Thymus (tissue), 11 donors: ENCODE results near the gene ST7. TPM values are rescaled to one million over a fixed set of nuclear protein-coding genes. Genes with fewer than 3 reads are reported as not detected.

Source experiments
- DNase-seq, 9 donors: peaks; one replicate each; pipeline ENCODE4 v3.0.0-alpha.2; 2013; ENCODE audit warnings: low spot score in 9 of 9, low read depth in 6 of 9, missing footprints in 1 of 9
- H3K27ac ChIP-seq, 2 donors: one replicate each; pipeline ENCODE4 v1.5.1; 2013; ENCODE audit warnings: control low read depth in 1 of 2, low read depth in 1 of 2, low read length in 1 of 2, mild to moderate bottlenecking in 1 of 2, moderate library complexity in 1 of 2
- H3K27me3 ChIP-seq, 2 donors: one replicate each; pipeline ENCODE4 v1.5.1; 2013; ENCODE audit warnings: low read length in 1 of 2; ENCODE audit not compliant: control insufficient read depth in 2 of 2, insufficient read depth in 1 of 2
- H3K36me3 ChIP-seq, 2 donors: one replicate each; pipeline ENCODE4 v1.5.1; 2013; ENCODE audit warnings: low read length in 1 of 2, mild to moderate bottlenecking in 1 of 2, moderate library complexity in 1 of 2; ENCODE audit not compliant: control insufficient read depth in 2 of 2, insufficient read depth in 2 of 2
- H3K4me1 ChIP-seq, 2 donors: one replicate each; pipeline ENCODE4 v1.5.1; 2013; ENCODE audit warnings: low read length in 2 of 2; ENCODE audit not compliant: control insufficient read depth in 2 of 2, insufficient read depth in 2 of 2
- H3K4me3 ChIP-seq, 2 donors: one replicate each; pipeline ENCODE4 v1.5.1; 2013; ENCODE audit warnings: low read length in 2 of 2, control low read depth in 1 of 2, mild to moderate bottlenecking in 1 of 2
- H3K9me3 ChIP-seq, 2 donors: one replicate each; pipeline ENCODE4 v1.5.1; 2013; ENCODE audit warnings: low read length in 1 of 2, mild to moderate bottlenecking in 1 of 2; ENCODE audit not compliant: control insufficient read depth in 2 of 2, insufficient read depth in 1 of 2
- WGBS: extraction: QIAGEN DNeasy Blood & Tissue Kit; methylation state at CpG from one replicate; pipeline ENCODE4 v1.1.7; 2013; 5-methylcytosine and 5-hydroxymethylcytosine counted together
- polyA plus RNA-seq: library from polyadenylated mRNA; stranded (reverse); fragments of 200-250 nt; gene quantifications from one replicate; pipeline ENCODE4 v1.2.3, GENCODE V29; 2013
- total RNA-seq: library from RNA; stranded (reverse); fragments of 120-200 nt; gene quantifications from one replicate; pipeline ENCODE4 v1.2.4, GENCODE V29; 2013
- donor health status: healthy.

The ST7 gene
- total and polyA plus RNA-seq, 2 donors = 9.3 to 11.5 TPM

DNA sequence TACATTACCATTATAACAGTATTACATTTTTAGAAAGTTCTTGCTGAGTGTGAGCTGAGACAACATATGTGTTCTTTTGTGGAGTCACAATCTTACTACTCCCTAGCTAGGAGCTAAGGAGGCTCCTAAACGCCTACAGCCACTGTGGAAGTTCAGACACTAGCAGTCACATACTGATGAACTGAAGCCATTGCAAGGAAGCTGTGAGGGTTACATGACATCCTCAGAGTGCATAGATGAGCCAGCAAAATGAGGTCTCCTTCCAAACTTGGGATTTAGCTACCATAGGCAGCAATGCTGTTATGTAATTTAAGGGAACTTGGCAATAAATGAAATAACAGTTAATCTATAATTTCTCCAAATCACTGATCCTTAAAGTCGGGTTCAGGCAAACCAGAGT is 10.8 kb upstream of the ST7 start:
- no peak for DNase-seq
- WGBS = 96% methylated on average over 2 of the region's 2 CpGs
- H3K36me3 ChIP-seq = no peaks in the 10 kb centered on the region
- no peaks in the 10 kb centered on the region for H3K9me3 ChIP-seq
- H3K27ac ChIP-seq = no peak overlapping the region
- H3K27me3 ChIP-seq = no peaks in the 10 kb centered on the region
- no peak overlapping the region for H3K4me3 ChIP-seq
- H3K4me1 ChIP-seq = no peaks in the 10 kb centered on the region

DNA sequence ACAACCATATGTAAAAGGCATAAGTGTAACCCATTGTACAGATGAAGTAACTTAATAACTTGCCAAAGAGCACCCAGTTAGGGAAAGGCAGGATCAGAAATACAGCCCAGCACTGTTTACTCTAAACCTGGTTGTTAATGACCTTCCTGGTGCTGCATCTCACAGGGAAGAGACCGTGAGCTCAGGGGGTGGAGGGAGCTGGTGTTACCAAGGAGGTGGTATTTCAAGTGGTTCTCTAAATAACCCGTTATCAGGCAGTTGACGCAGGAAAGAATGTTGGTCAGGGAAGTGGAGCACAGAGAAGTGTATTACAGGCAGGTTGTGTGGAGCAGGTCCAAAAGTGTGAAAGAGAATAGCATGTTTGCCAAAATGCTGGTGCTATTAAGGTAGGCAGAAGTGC is 4.4 kb upstream of the ST7 start:
- WGBS = 87% methylated on average over 3 of the region's 3 CpGs
- H3K27ac ChIP-seq = no peak overlapping the region
- H3K4me1 ChIP-seq = peaks cover 0 to 4% of the 10 kb centered on the region in 2 donors
- H3K27me3 ChIP-seq = peaks cover 0 to 6% of the 10 kb centered on the region in 2 donors
- H3K36me3 ChIP-seq = no peaks in the 10 kb centered on the region
- peaks cover 0 to 1% of the 10 kb centered on the region in 2 donors for H3K9me3 ChIP-seq
- no peak for DNase-seq
- no peak overlapping the region for H3K4me3 ChIP-seq

DNA sequence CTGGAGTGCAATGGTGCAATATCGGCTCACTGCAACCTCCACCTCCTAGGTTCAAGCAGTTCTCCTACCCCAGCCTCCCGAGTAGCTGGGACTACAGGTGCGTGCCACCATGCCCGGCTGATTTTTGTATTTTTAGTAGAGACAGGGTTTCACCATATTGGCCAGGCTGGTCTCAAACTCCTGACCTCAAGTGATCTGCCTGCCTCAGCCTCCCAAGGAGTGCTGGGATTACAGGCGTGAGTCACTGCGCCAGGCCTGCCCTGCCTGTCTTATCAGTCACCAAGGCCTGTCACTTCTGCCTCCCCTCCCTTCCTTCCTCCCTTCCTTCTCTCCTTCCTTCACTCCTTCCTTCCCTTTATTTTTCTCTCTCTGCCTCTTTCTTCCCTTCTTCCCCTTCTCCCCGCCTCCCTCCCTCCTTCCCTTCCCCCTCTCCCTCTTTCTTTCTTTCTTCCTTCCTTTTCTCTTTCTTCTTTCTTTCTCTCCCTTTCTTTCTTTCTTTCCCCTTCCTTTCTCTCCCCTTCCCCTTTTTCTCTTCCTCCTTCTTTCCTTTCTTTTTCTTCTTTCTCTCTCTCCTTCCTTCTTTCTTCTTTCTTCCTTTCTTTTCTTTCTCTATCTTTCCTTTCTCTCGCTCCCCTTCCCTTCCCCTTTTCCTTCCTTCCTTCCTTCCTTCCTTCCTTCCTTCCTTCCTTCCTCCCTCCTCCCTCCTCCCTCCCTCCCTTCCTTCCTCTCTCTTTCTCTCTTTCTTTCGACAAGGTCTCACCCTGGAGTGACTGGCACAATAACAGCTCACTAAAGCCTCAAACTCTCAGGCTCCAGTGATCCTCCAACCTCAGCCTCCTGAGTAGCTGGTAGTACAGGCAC is 3.1 kb upstream of the ST7 start:
- H3K27ac ChIP-seq = no peak overlapping the region
- peaks cover 0 to 4% of the 10 kb centered on the region in 2 donors for H3K4me1 ChIP-seq
- peaks cover 0 to 1% of the 10 kb centered on the region in 2 donors for H3K9me3 ChIP-seq
- H3K4me3 ChIP-seq = no peak overlapping the region
- WGBS = 95% methylated on average over 9 of the region's 9 CpGs
- H3K27me3 ChIP-seq = peaks cover 0 to 12% of the 10 kb centered on the region in 2 donors
- no peaks in the 10 kb centered on the region for H3K36me3 ChIP-seq
- DNase-seq = no peak

GRCh38 chr7:116950889-116951351 is 2.4 kb upstream of the ST7 start:
- Histone ChIP-seq H3K36me3 (no peaks in the 10 kb centered on the region), H3K27ac (no peak overlapping the region), H3K4me3 (no peak overlapping the region), H3K4me1 (peaks cover 0 to 4% of the 10 kb centered on the region in 2 donors), H3K9me3 (peaks cover 0 to 1% of the 10 kb centered on the region in 2 donors), H3K27me3 (peaks cover 0 to 12% of the 10 kb centered on the region in 2 donors)
- WGBS = 91% methylated on average over 5 of the region's 5 CpGs
- DNase-seq = no peak

DNA sequence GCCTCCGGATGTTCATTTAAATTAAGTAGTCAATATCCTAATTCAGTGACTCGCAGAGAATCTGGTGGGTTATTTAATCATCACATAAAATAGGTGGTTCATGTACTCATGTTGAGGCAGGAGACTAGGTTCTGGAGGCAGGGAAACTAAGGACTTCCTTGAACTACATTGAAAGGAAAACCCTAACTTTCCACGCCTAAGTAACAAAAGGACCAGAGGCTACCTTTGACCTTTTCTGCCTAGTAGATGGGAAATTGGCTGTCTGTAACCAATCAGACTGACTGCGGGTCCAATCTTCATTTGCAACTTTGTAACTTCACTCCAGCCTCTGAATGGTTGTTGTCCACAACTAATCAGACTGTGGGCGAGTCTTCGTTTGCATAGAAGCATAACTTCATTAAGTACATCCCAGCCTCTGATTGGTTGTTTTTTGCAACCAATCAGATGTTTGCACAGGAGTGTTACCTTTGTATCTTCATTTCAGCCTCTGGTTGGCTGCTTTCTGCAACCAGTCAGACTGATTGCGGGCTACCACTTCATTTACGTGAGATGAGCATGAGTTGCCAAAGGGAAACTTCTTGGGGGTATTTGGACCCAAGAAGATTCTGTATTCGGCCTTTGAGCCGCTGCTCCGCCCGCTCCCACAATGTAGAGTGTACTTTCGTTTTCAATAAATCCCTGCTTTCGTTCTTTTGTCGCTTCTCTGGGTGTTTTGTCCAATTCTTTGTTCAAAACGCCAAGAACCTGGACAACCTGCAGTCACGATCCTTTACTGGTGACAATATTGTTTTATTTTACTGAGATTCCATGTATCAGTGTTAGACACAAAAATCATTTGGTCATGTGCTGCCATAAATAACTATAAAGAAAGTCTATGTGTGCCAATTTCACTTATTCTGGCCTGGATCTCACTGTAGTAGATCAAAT is 1.7 kb upstream of the ST7 start:
- H3K4me1 ChIP-seq = peaks cover 0 to 9% of the 10 kb centered on the region in 2 donors
- H3K4me3 ChIP-seq = no peak overlapping the region
- no peaks in the 10 kb centered on the region for H3K36me3 ChIP-seq
- WGBS = 99% methylated on average over 17 of the region's 17 CpGs
- peaks cover 0 to 12% of the 10 kb centered on the region in 2 donors for H3K27me3 ChIP-seq
- DNase-seq = no peak
- no peak overlapping the region for H3K27ac ChIP-seq
- H3K9me3 ChIP-seq = peaks cover 0 to 1% of the 10 kb centered on the region in 2 donors

DNA sequence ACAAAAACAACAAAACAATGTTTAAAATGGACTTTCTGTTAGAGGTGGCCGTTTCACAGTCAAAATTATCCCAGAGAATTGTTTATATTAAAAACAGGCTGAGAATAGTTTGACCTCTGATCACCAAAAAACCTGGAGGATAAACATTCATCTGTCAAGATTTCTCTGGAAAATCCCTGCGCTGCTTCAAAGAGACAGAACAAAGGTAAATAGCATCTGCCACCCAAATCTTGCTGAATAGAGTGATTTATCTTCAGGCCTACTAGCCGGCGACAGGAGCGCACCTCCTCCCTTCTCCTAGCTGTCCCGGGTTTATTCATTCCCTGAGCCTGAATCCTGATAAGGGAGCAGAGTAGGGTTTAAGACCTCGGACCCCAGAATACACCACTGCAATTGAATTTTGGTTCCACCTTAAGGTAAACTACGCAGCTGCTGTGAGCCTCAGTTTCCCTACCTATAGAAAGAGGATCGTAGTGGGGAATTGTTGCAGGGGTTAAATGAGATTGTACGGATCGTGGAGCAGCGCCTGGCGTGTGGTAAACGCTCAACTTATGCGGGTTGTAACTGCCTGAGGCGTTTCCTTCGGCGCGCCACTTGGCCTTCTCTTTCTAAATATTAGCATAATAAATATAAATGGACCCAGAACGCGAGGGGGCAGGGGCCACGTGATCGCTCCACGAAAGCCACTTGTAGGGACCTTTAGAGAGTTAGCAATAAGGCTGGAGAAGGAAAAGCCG is 498 bp upstream of the ST7 start:
- 18% methylated on average over 25 of the region's 25 CpGs for WGBS
- H3K27ac ChIP-seq = peak overlapping the region; percentile 71 to 91
- H3K36me3 ChIP-seq = no peaks in the 10 kb centered on the region
- H3K27me3 ChIP-seq = peaks cover 0 to 12% of the 10 kb centered on the region in 2 donors
- peak in 3 of 9 donors; percentile 23 to 27 (median 23) for DNase-seq
- H3K4me1 ChIP-seq = peaks cover 0 to 9% of the 10 kb centered on the region in 2 donors
- H3K9me3 ChIP-seq = peaks cover 0 to 1% of the 10 kb centered on the region in 2 donors
- peak overlapping the region; percentile 68 to 82 for H3K4me3 ChIP-seq

DNA sequence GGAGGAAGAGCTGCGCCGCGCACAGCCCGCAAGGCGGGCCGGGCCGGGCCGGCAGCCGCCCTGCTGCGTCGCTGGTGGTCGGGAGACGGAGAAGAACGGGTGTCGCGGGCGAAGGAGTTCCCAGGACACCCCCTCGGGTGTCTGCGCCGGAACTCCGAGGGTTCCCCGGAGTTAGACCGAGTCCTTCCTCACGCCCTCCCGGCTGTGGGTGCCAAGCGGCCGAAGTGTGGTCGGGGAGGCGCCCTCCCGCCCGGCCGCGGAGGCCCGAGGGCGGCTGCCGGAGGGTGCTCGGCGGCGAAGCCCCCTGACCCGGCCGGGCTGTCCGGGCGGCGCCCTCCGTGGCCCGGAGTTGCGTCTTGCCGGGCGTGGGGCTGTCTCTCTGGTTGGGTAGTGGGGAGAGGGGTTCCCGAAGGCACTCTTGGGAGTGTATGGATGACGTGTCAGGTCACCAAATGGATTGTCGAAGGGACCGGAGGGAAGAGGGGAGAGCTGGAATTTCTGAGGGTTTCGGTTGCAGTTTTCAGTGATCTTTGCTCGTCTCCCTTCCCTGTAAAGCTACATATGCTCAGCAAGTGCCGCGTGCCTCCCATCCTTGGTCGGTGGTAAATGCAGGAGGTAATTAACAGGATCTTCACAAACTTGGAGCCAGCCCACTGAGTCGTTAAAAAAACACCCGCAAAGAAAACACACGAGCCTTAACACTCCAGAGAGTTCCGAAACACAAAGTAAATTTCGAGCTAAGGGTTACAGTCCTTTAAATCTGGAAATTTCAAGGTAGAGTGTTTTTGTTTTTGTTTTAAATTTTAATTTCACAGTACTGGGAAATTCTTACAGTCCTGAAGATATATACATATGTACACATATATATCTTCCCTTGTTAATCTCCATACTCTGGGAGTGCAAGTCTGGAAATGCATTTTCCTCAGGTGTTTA is 871 bp downstream of the ST7 start:
- WGBS = 2% methylated on average over 63 of the region's 63 CpGs
- peak overlapping the region; percentile 51 to 82 for H3K4me3 ChIP-seq
- DNase-seq = peak in 6 of 9 donors; percentile 7 to 53 (median 32)
- H3K27me3 ChIP-seq = peaks cover 0 to 12% of the 10 kb centered on the region in 2 donors
- peak overlapping the region; percentile 82 to 91 for H3K27ac ChIP-seq
- peaks cover 0 to 1% of the 10 kb centered on the region in 2 donors for H3K9me3 ChIP-seq
- peaks cover 0 to 9% of the 10 kb centered on the region in 2 donors for H3K4me1 ChIP-seq
- H3K36me3 ChIP-seq = no peaks in the 10 kb centered on the region

DNA sequence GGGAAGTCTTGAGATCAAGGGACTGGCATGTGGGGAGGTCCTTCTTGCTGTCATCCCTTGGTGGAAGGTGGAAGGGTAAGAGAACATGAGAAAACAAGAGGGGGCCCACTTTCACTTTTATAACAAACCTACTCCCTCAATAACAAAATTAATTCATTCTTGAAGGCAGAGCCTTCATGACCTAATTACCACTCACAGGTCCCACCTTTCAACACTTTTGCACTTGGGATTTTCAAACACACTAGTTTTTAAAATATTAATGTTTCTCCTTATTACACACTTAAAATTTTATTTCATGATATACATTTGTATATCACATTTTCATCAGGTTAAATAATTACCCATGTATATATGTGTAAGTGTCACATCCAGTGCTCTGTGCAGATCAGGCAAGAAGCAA is 2.0 kb downstream of the ST7 start:
- H3K4me3 ChIP-seq = no peak overlapping the region
- H3K4me1 ChIP-seq = peaks cover 0 to 9% of the 10 kb centered on the region in 2 donors
- no peaks in the 10 kb centered on the region for H3K36me3 ChIP-seq
- H3K27ac ChIP-seq = no peak overlapping the region
- peaks cover 0 to 12% of the 10 kb centered on the region in 2 donors for H3K27me3 ChIP-seq
- peaks cover 0 to 1% of the 10 kb centered on the region in 2 donors for H3K9me3 ChIP-seq
- DNase-seq = no peak
